Neural crest cell (in vitro differentiated cells): ENCODE data around the gene UBE4B. TPM values are rescaled to one million over a fixed set of nuclear protein-coding genes. Genes with fewer than 3 reads are reported as not detected.

Source experiments
- DNase-seq: peaks from one replicate; pipeline ENCODE4 v3.0.0; 2021; ENCODE audit warnings: low read depth, mixed read lengths, low spot score
- H3K27ac Mint-ChIP-seq: one replicate; pipeline ENCODE4 v1.8.0; 2021; ENCODE audit warnings: mild to moderate bottlenecking, mixed read lengths; ENCODE audit not compliant: unreplicated experiment
- H3K27me3 Mint-ChIP-seq: 2 replicates; pipeline ENCODE4 v1.8.0; 2021; ENCODE audit warnings: low read depth, mild to moderate bottlenecking, mixed read lengths
- H3K36me3 Mint-ChIP-seq: 2 replicates; pipeline ENCODE4 v1.8.0; 2021; ENCODE audit warnings: low read depth, mild to moderate bottlenecking, mixed read lengths
- H3K4me1 Mint-ChIP-seq: 2 replicates; pipeline ENCODE4 v1.8.0; 2021; ENCODE audit warnings: mixed read lengths
- H3K4me3 Mint-ChIP-seq: one replicate; pipeline ENCODE4 v1.8.0; 2021; ENCODE audit warnings: mild to moderate bottlenecking, mixed read lengths
- H3K9me3 Mint-ChIP-seq: 2 replicates; pipeline ENCODE4 v1.8.0; 2021; ENCODE audit warnings: mixed read lengths
- CTCF ChIP-seq: fragments of 200-600 bp; sonication (generic); conservative IDR thresholded peaks from 2 replicates; pipeline ENCODE4 v1.5.0; 2021; ENCODE audit warnings: antibody characterized with exemption, mild to moderate bottlenecking
- total RNA-seq: library from RNA; stranded (reverse); gene quantifications from 2 replicates; pipeline ENCODE4 v1.2.1, GENCODE V29; 2021

The UBE4B gene
- total RNA-seq, 1 donor from 2014 or later = 74.4 TPM

GRCh38 chr1:10074852-10075730 is 42.3 kb downstream of the UBE4B start:
- H3K4me3 Mint-ChIP-seq = no peak overlapping the region
- DNase-seq = no peak
- no peaks in the 10 kb centered on the region for H3K9me3 Mint-ChIP-seq
- H3K27ac Mint-ChIP-seq = no peak overlapping the region
- peaks cover 18% of the 10 kb centered on the region for H3K4me1 Mint-ChIP-seq
- TF ChIP-seq CTCF = no peak
- no peaks in the 10 kb centered on the region for H3K27me3 Mint-ChIP-seq
- peaks cover 12% of the 10 kb centered on the region for H3K36me3 Mint-ChIP-seq

- no peak for TF ChIP-seq CTCF
- no peak for DNase-seq
- Mint-ChIP-seq H3K4me1 (peaks cover 18% of the 10 kb centered on the region), H3K27ac (no peak overlapping the region), H3K9me3 (no peaks in the 10 kb centered on the region), H3K27me3 (no peaks in the 10 kb centered on the region), H3K4me3 (no peak overlapping the region), H3K36me3 (peaks cover 17% of the 10 kb centered on the region)
These were observed 43.0 kb downstream of the UBE4B start for GRCh38 chr1:10075732-10076131.

- no peaks in the 10 kb centered on the region for H3K27me3 Mint-ChIP-seq
- H3K4me3 Mint-ChIP-seq = no peak overlapping the region
- H3K9me3 Mint-ChIP-seq = no peaks in the 10 kb centered on the region
- H3K36me3 Mint-ChIP-seq = peaks cover 19% of the 10 kb centered on the region
- H3K4me1 Mint-ChIP-seq = peaks cover 26% of the 10 kb centered on the region
- DNase-seq = no peak
- H3K27ac Mint-ChIP-seq = no peak overlapping the region
- TF ChIP-seq CTCF = no peak
These were observed 45.7 kb downstream of the UBE4B start for GRCh38 chr1:10078494-10078893.

- Mint-ChIP-seq H3K27ac (no peak overlapping the region), H3K4me1 (peaks cover 29% of the 10 kb centered on the region), H3K27me3 (no peaks in the 10 kb centered on the region), H3K9me3 (no peaks in the 10 kb centered on the region), H3K36me3 (peaks cover 13% of the 10 kb centered on the region), H3K4me3 (no peak overlapping the region)
- no peak for DNase-seq
- TF ChIP-seq CTCF = no peak
These were observed 47.8 kb downstream of the UBE4B start for GRCh38 chr1:10080523-10080922.

- H3K27ac Mint-ChIP-seq = no peak overlapping the region
- H3K9me3 Mint-ChIP-seq = no peaks in the 10 kb centered on the region
- no peak for TF ChIP-seq CTCF
- peaks cover 13% of the 10 kb centered on the region for H3K36me3 Mint-ChIP-seq
- peaks cover 29% of the 10 kb centered on the region for H3K4me1 Mint-ChIP-seq
- H3K4me3 Mint-ChIP-seq = no peak overlapping the region
- DNase-seq = no peak
- H3K27me3 Mint-ChIP-seq = no peaks in the 10 kb centered on the region
These were observed 50.2 kb downstream of the UBE4B start for GRCh38 chr1:10082785-10083479.
